GM20000 (cell line): ENCODE results near the gene PCYOX1L.
A peak's percentile ranks its signal among the peaks of the same experiment; 100 is the strongest.

Experiments used
- DNase-seq: peaks from one replicate; pipeline ENCODE4 v3.0.0; 2012; ENCODE audit warnings: low spot score
- CTCF ChIP-seq: IDR thresholded peaks from 2 replicates; pipeline ENCODE4 v1.5.1; 2012; ENCODE audit warnings: mild to moderate bottlenecking, control low read depth; ENCODE audit errors: extremely low read depth, missing control alignments

Gene PCYOX1L

GRCh38 chr5:149367972-149368645 lies 10.3 kb downstream of the PCYOX1L start:
- TF ChIP-seq CTCF, result no peak
- no peak for DNase-seq

- no peak for TF ChIP-seq CTCF
- no peak for DNase-seq
These were observed 13.0 kb downstream of the PCYOX1L start for GRCh38 chr5:149370878-149371277.

- TF ChIP-seq CTCF, result peak; percentile 74
- DNase-seq, result peak; percentile 88
These were observed 13.6 kb downstream of the PCYOX1L start for GRCh38 chr5:149371296-149371962.

- DNase-seq, result no peak
- TF ChIP-seq CTCF, result no peak
These were observed 14.4 kb downstream of the PCYOX1L start for GRCh38 chr5:149372076-149372795.

- DNase-seq, result no peak
- TF ChIP-seq CTCF, result no peak
These were observed 15.1 kb downstream of the PCYOX1L start for GRCh38 chr5:149372932-149373331.

- no peak for DNase-seq
- TF ChIP-seq CTCF, result no peak
These were observed 16.5 kb downstream of the PCYOX1L start for GRCh38 chr5:149374303-149374702.

GRCh38 chr5:149374801-149375200 lies 17.0 kb downstream of the PCYOX1L start:
- DNase-seq, result no peak
- TF ChIP-seq CTCF, result no peak
